HG02610 (cell line): ENCODE data around the gene TNFRSF25.
"Not testable (repeated sequence)": the region's sequence is repeated elsewhere in the genome, so short reads cannot be mapped to it uniquely, and the experiment has no call there.

Experiments
- ATAC-seq: cut with Tn5 transposase; IDR thresholded peaks from one replicate; pipeline ENCODE4 v1.9.1; 2021; ENCODE audit warnings: mild to moderate bottlenecking, moderate library complexity; ENCODE audit not compliant: unreplicated experiment

The TNFRSF25 gene

GRCh38 chr1:6454856-6455751, 10.9 kb downstream of the TNFRSF25 start:
- no peak for ATAC-seq

DNA sequence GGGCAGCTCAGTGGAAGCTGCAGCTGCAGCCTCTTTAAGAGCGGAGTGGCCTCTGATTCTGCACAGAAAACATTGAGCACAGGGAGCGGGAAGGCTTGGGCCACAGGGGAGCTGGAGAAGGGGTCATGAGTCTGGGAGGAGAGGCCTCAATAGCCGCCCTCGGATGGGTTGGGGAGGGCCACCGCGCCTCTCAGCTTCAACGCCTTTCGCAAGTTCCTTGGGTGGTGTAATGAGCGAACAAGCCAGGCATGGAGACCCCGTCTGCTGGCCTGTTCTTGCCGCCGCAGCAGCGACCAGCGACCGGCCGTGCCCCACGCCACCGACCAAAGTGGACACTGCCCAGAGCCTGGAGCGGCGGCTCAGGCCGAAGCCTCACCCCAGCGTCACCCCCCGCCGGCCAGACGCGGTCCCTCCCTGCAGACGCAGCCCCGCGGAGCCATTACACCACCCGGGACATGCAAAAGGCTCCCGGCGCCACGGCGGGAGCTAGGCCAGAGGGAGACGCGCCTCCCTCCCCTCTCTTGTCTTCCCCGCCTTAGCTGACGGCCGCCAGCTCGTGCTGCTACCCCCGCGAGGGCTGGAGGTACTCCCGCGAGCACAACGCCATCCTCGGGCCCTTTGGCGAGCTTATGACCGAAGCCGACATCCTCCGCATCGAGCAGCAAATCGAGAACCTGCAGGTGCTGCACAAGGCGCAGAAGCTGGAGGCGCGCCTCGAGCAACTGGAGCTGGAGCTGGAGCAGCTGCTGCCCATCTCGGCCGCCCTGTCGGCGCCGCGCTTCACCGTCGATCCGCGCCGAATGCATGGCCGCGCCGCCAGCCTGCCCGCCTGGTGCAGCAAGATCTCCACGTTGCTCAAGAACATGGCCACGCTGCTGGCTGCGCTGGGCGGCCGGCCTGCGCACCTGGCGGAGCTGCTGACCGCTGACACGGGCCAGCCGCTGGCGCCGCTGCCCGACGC, 11.8 kb downstream of the TNFRSF25 start:
- ATAC-seq: not testable (repeated sequence)

- ATAC-seq: no peak
Measured at GRCh38 chr1:6450943-6451373, 15.0 kb downstream of the TNFRSF25 start.

DNA sequence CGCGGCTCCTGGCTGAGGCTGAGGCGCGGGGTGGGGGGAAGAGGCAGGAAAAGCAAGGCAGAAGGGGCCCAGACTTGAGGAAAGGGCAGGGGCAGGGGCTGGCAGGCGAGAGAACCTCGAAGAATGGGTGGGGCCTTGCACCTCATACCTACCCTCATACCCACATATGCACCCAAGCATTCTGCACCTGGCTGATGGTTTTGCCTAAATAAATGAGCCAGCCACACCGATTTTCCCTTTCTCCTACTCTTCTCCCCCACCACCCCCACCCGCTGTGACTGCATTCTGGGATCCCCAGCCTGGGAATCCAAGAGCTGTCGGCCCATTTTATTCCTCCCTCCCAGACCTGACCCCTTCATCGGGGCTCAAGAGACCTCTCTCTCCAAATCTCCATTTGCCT, 15.5 kb downstream of the TNFRSF25 start:
- not testable (repeated sequence) for ATAC-seq

DNA sequence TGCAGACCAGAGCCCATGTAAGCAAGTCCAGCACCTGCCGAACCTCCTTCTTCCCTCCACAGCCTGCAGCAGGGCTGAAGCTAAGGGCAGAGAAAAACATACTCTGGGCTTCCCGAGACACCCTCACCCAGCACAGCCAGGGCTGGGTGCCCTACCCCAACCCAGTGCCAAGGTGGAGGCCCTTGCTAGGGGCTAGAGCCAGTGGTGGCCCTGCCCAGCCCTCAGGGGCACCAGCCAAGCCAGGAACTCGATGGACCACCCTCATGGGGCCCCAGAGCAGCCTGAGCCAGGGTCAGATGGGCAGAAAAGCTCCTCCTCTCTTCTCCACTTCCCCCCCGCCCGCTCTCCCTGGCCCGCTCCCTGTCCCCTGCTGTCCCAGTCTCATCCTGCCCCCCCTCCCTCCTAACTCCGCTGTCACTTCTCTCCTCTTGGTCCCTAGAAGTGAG, 15.9 kb downstream of the TNFRSF25 start:
- ATAC-seq: no peak

DNA sequence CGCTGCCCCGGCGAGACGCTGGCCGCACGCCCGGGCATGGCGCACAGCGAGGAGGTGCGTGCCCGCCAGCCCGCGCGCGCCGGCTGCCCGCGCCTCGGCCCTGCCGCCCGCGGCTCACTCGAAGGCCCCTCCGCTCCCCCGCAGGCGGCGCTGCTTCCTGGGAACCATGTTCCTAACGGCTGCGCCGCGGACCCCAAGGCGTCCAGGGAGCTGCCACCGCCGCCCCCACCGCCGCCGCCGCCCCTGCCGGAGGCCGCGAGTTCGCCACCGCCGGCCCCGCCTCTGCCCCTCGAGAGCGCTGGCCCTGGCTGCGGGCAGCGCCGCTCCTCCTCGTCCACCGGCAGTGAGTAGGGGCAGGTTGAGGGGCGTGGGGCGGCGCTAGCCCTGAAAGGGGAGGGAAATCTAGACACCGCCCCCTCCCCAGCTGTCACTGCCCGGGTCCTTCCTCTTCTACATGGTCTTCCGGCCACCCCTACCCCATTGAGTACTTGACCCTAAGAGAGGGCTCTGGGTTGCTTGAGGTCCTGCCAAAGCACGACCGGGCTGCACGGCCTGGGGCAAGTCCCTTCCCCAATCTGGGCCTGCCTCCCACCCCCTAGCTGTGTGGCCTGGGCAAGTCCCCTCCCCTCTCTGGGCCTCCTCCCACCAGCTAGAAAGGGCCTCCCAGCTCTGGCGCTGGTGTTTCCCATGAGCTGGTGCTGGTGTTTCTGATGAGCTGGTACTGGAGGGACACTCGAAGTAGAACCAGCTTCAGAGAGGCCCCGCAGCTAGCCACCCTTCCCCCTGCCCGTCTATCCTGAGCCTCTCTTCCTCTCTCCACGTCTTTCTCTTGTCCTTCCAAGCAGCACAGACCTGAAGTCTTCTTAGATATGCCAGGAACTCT, 17.0 kb downstream of the TNFRSF25 start:
- ATAC-seq: no peak

DNA sequence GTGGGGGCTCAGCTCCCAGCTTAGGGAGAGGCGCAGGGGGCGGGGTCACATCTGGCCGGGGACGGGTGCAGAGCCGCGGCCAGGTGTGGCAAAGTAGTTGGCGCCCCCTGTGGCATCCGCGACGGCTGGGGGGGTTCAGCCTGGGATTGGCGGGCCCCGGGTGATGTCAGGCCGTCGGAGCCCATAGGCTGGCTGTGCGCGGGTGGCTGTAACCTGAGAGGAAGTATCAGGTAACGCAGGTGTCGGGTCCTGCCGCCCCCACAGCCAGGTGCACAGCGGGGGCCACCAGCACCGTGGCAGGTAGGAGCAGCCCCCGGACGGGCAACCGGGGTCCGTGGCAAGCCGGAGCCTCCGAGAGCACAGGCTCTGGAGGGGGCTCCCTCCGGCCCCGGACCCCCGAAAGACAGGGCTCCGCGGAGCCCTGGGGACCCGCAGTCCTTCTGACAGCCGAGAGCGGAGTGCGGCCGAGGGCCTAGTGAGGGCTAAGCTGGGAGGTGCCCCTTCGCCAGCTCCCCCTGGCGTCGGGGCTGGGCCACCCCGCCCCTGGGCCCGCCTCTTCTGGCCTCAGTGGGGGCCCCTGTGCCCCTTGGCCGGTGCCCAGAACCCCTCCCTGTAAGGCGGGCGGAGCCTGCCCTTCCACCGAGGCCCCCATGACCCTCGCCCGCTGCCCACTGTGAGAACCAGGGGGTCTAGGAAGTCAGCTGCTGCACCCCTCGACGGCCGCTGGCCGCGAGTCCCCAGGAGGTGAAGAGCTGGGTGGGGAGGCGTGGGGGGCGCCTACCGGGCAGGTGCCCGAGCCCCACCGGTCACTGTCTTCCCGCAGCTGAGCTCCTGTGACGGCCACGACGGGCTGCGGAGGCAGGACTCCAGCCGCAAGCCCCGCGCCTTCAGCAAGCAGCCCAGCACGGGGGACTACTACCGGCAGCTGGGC, 17.9 kb downstream of the TNFRSF25 start:
- ATAC-seq: no peak

GRCh38 chr1:6447016-6447817, 18.8 kb downstream of the TNFRSF25 start:
- no peak for ATAC-seq

- no peak for ATAC-seq
Measured at GRCh38 chr1:6446665-6447015, 19.3 kb downstream of the TNFRSF25 start.

DNA sequence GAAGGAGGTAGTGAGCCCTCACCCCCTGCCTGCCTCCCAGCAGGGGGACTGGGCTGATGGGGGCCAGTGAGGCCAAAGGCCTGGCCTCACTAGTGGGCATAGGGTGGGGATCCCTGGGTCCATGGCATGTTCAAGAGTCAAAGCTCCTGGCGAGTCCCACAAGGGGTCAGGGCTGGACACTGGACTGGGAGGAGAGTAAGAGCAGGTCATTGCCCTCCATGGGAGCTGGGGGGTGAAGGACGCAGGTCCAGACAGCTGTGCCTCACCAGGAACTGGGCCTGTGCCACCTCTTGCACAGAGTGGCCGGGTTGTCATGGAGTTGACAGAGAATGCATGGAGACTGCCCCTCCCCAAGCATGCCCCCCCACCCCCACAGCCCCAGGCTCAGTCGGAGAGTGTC, 20.0 kb downstream of the TNFRSF25 start:
- ATAC-seq: not testable (repeated sequence)

GRCh38 chr1:6445062-6445763, 20.8 kb downstream of the TNFRSF25 start:
- no peak for ATAC-seq

GRCh38 chr1:6444377-6444776, 21.6 kb downstream of the TNFRSF25 start:
- ATAC-seq: no peak

GRCh38 chr1:6443339-6444115, 22.4 kb downstream of the TNFRSF25 start:
- no peak for ATAC-seq

GRCh38 chr1:6441586-6441985, 24.4 kb downstream of the TNFRSF25 start:
- ATAC-seq: no peak

- ATAC-seq: no peak
Measured at GRCh38 chr1:6440198-6441126, 25.5 kb downstream of the TNFRSF25 start.

DNA sequence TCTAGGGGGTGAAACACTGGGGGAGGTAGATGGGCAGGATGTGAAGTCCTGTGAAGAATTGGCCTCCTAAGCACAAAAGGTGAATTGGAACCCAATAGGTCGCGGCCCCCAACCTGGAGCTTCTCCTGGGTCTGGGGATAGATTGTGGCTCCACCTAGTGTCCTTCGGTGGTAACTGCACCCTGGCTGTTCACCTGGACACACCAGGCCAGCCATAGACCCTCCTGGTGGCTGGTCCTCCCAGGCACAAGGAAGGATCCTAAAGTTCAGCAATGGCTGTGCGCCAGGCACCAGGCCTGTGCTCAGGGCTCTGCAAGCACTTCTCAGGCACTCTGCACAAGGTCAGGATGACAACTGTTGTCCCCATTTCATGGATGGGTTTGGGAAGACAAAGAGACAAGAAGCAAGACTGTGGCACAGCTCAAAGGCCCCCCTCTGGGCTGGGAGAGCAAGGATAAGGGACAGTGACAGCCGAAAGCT, 27.9 kb downstream of the TNFRSF25 start:
- no peak for ATAC-seq
